Ishikawa (cell line): Measurements from ENCODE around the gene CBX5.

Experiments used
- EP300 ChIP-seq: IDR thresholded peaks from 2 replicates; pipeline ENCODE4 v1.6.1; 2012; ENCODE audit warnings: borderline replicate concordance
- ZBTB7A ChIP-seq: IDR thresholded peaks from 2 replicates; pipeline ENCODE4 v1.6.1; 2012; ENCODE audit warnings: low read depth
- TF ChIP-seq, protein P1 (sequence below): IDR thresholded peaks from 2 replicates; pipeline ENCODE4 v1.6.1; 2012

- TF ChIP-seq EP300 (no peak), ZBTB7A (no peak)
- TF ChIP-seq, protein P1, sequence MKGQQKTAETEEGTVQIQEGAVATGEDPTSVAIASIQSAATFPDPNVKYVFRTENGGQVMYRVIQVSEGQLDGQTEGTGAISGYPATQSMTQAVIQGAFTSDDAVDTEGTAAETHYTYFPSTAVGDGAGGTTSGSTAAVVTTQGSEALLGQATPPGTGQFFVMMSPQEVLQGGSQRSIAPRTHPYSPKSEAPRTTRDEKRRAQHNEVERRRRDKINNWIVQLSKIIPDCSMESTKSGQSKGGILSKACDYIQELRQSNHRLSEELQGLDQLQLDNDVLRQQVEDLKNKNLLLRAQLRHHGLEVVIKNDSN: no peak
These were observed 7.6 kb upstream of the CBX5 start for GRCh38 chr12:54287261-54288157.
